Measurements from ENCODE around the gene ITGA11. TPM values are rescaled to one million over a fixed set of nuclear protein-coding genes. Genes with fewer than 3 reads are reported as not detected.

Gene ITGA11
- 14.6 and 22.0 TPM in 2 replicates for total RNA-seq (2014; rRNA removed)
- 115 TPM for polyA plus RNA-seq (2012)

GRCh38 chr15:68431792-68432401 is at the start of gene ITGA11:
ITGA11 (minus strand) TSS chr15:68432163; CDS start chr15:68432066, 97 bp downstream.
- DNase-seq (ENCODE audit: low read depth): peak; percentile 61

- DNase-seq (ENCODE audit: low read depth): no peak
Observed at GRCh38 chr15:68481321-68481720, 49.4 kb upstream of the ITGA11 start.

GRCh38 chr15:68480296-68480695 is 48.3 kb upstream of the ITGA11 start:
- no peak for DNase-seq (ENCODE audit: low read depth)

GRCh38 chr15:68479870-68480269 is 47.9 kb upstream of the ITGA11 start:
- DNase-seq (ENCODE audit: low read depth): no peak

- peak; percentile 56 for DNase-seq (ENCODE audit: low read depth)
Observed at GRCh38 chr15:68479406-68479805, 47.4 kb upstream of the ITGA11 start.

GRCh38 chr15:68478853-68479252 is 46.9 kb upstream of the ITGA11 start:
- DNase-seq (ENCODE audit: low read depth): no peak

- no peak for DNase-seq (ENCODE audit: low read depth)
Observed at GRCh38 chr15:68475449-68475848, 43.5 kb upstream of the ITGA11 start.

GRCh38 chr15:68471541-68471940 is 39.6 kb upstream of the ITGA11 start:
- peak; percentile 3 for DNase-seq (ENCODE audit: low read depth)

GRCh38 chr15:68470976-68471375 is 39.0 kb upstream of the ITGA11 start:
- DNase-seq (ENCODE audit: low read depth): no peak

- no peak for DNase-seq (ENCODE audit: low read depth)
Observed at GRCh38 chr15:68470049-68470742, 38.2 kb upstream of the ITGA11 start.

GRCh38 chr15:68469162-68470048 is 37.4 kb upstream of the ITGA11 start:
- DNase-seq (ENCODE audit: low read depth): peak; percentile 4

- DNase-seq (ENCODE audit: low read depth): no peak
Observed at GRCh38 chr15:68466876-68467275, 34.9 kb upstream of the ITGA11 start.

- no peak for DNase-seq (ENCODE audit: low read depth)
Observed at GRCh38 chr15:68465861-68466560, 34.0 kb upstream of the ITGA11 start.

- peak; percentile 62 for DNase-seq (ENCODE audit: low read depth)
Observed at GRCh38 chr15:68464448-68465090, 32.6 kb upstream of the ITGA11 start.

GRCh38 chr15:68463996-68464395 is 32.0 kb upstream of the ITGA11 start:
- no peak for DNase-seq (ENCODE audit: low read depth)

GRCh38 chr15:68463444-68463843 is 31.5 kb upstream of the ITGA11 start:
- no peak for DNase-seq (ENCODE audit: low read depth)

GRCh38 chr15:68460166-68460565 is 28.2 kb upstream of the ITGA11 start:
- no peak for DNase-seq (ENCODE audit: low read depth)

GRCh38 chr15:68450192-68450591 is 18.2 kb upstream of the ITGA11 start:
- no peak for DNase-seq (ENCODE audit: low read depth)

GRCh38 chr15:68449389-68449788 is 17.4 kb upstream of the ITGA11 start:
- no peak for DNase-seq (ENCODE audit: low read depth)

- DNase-seq (ENCODE audit: low read depth): peak; percentile 86
Observed at GRCh38 chr15:68447976-68448755, 16.2 kb upstream of the ITGA11 start.

All from LHCN-M2 (cell line).